ENCODE data around the gene VWF.
"Not testable (repeated sequence)": the region's sequence is repeated elsewhere in the genome, so short reads cannot be mapped to it uniquely, and the experiment has no call there.

The VWF gene

GRCh38 chr12:6033546-6033945 is 90.9 kb downstream of the VWF start:
- DNase-seq (ENCODE audit: low read depth in 2 of 2) = no peak

- no peak for DNase-seq (ENCODE audit: low read depth in 2 of 2)
Observed at GRCh38 chr12:6032726-6033125, 91.7 kb downstream of the VWF start.

GRCh38 chr12:6031001-6031400 is 93.5 kb downstream of the VWF start:
- no peak for DNase-seq (ENCODE audit: low read depth in 2 of 2)

GRCh38 chr12:6030081-6030480 is 94.4 kb downstream of the VWF start:
- no peak for DNase-seq (ENCODE audit: low read depth in 2 of 2)

- DNase-seq (ENCODE audit: low read depth in 2 of 2) = no peak
Observed at GRCh38 chr12:6029401-6029800, 95.1 kb downstream of the VWF start.

GRCh38 chr12:6026998-6027397 is 97.5 kb downstream of the VWF start:
- DNase-seq (ENCODE audit: low read depth in 2 of 2) = no peak

- DNase-seq (ENCODE audit: low read depth in 2 of 2) = not testable (repeated sequence)
Observed at GRCh38 chr12:6025703-6026298, 98.7 kb downstream of the VWF start.

- not testable (repeated sequence) for DNase-seq (ENCODE audit: low read depth in 2 of 2)
Observed at GRCh38 chr12:6024066-6024465, 100.4 kb downstream of the VWF start.

- DNase-seq (ENCODE audit: low read depth in 2 of 2) = no peak
Observed at GRCh38 chr12:6020930-6021329, 103.5 kb downstream of the VWF start.

GRCh38 chr12:6020511-6020910 is 104.0 kb downstream of the VWF start:
- not testable (repeated sequence) for DNase-seq (ENCODE audit: low read depth in 2 of 2)

- DNase-seq (ENCODE audit: low read depth in 2 of 2) = not testable (repeated sequence)
Observed at GRCh38 chr12:6019256-6019655, 105.2 kb downstream of the VWF start.

- no peak for DNase-seq (ENCODE audit: low read depth in 2 of 2)
Observed at GRCh38 chr12:6018265-6018664, 106.2 kb downstream of the VWF start.

- DNase-seq (ENCODE audit: low read depth in 2 of 2) = no peak
Observed at GRCh38 chr12:6016756-6017155, 107.7 kb downstream of the VWF start.

- not testable (repeated sequence) for DNase-seq (ENCODE audit: low read depth in 2 of 2)
Observed at GRCh38 chr12:6016004-6016403, 108.5 kb downstream of the VWF start.

GRCh38 chr12:6015271-6015670 is 109.2 kb downstream of the VWF start:
- DNase-seq (ENCODE audit: low read depth in 2 of 2) = not testable (repeated sequence)

- DNase-seq (ENCODE audit: low read depth in 2 of 2) = not testable (repeated sequence)
Observed at GRCh38 chr12:6010631-6011350, 113.7 kb downstream of the VWF start.

- no peak for DNase-seq (ENCODE audit: low read depth in 2 of 2)
Observed at GRCh38 chr12:5997260-5997659, 127.2 kb downstream of the VWF start.

GRCh38 chr12:5996459-5996858 is 128.0 kb downstream of the VWF start:
- no peak for DNase-seq (ENCODE audit: low read depth in 2 of 2)

GRCh38 chr12:5989621-5990020 is 134.8 kb downstream of the VWF start:
- no peak for DNase-seq (ENCODE audit: low read depth in 2 of 2)

GRCh38 chr12:5988659-5989116 is 135.8 kb downstream of the VWF start:
- peak; percentile 60 to 65 for DNase-seq (ENCODE audit: low read depth in 2 of 2)

- DNase-seq (ENCODE audit: low read depth in 2 of 2) = no peak
Observed at GRCh38 chr12:5988088-5988487, 136.4 kb downstream of the VWF start.

- DNase-seq (ENCODE audit: low read depth in 2 of 2) = no peak
Observed at GRCh38 chr12:5987573-5987972, 136.9 kb downstream of the VWF start.

- DNase-seq (ENCODE audit: low read depth in 2 of 2) = no peak
Observed at GRCh38 chr12:5985471-5985870, 139.0 kb downstream of the VWF start.
